ENCODE measurements around the gene FAM47E.
A peak's percentile ranks its signal among the peaks of the same experiment; 100 is the strongest.

- TF ChIP-seq, protein P1, sequence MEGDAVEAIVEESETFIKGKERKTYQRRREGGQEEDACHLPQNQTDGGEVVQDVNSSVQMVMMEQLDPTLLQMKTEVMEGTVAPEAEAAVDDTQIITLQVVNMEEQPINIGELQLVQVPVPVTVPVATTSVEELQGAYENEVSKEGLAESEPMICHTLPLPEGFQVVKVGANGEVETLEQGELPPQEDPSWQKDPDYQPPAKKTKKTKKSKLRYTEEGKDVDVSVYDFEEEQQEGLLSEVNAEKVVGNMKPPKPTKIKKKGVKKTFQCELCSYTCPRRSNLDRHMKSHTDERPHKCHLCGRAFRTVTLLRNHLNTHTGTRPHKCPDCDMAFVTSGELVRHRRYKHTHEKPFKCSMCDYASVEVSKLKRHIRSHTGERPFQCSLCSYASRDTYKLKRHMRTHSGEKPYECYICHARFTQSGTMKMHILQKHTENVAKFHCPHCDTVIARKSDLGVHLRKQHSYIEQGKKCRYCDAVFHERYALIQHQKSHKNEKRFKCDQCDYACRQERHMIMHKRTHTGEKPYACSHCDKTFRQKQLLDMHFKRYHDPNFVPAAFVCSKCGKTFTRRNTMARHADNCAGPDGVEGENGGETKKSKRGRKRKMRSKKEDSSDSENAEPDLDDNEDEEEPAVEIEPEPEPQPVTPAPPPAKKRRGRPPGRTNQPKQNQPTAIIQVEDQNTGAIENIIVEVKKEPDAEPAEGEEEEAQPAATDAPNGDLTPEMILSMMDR (IDR thresholded peaks at IDR 0.05 in 4 of 5, conservative IDR thresholded peaks at IDR 0.05 in 1 of 5): no peak
- TF ChIP-seq POLR2A (IDR thresholded peaks at IDR 0.05): peak; percentile 31 to 40
These were observed 57.0 kb downstream of the FAM47E start for GRCh38 chr4:76308548-76308947.

All from gastrocnemius medialis (tissue), 4 donors.